Measurements from ENCODE around the gene NTM. TPM values are rescaled to one million over a fixed set of nuclear protein-coding genes. Genes with fewer than 3 reads are reported as not detected.

Gene NTM
- total RNA-seq, 1 experiment from 2014 or later: 9.9 TPM

DNA sequence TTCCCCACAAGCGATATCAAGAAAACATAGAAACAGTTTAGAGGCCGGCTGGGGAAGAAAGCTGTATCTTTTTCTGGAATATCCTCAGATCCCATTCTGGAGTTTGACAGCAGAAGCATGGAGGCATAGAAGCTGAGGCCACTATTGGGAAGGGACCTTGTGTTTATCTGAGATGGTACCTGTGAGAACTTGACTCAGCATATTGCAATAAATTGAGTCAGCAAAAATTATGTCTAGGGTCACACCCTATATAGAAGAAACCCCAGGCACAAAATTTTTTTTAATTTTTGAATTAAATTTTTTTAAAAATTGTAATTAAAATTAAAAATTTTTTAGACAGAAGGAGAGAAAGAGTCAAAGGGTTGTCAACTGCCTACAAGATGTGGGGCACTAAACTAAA, 178.7 kb downstream of the NTM start:
- no peak overlapping the region for H3K23ac ChIP-seq (ENCODE audit: insufficient read length, low read depth, low read length)
- no peaks in the 10 kb centered on the region for H3K9me3 Mint-ChIP-seq
- no peak overlapping the region for H2AFZ ChIP-seq (ENCODE audit: low read length)
- TF ChIP-seq, protein P1, sequence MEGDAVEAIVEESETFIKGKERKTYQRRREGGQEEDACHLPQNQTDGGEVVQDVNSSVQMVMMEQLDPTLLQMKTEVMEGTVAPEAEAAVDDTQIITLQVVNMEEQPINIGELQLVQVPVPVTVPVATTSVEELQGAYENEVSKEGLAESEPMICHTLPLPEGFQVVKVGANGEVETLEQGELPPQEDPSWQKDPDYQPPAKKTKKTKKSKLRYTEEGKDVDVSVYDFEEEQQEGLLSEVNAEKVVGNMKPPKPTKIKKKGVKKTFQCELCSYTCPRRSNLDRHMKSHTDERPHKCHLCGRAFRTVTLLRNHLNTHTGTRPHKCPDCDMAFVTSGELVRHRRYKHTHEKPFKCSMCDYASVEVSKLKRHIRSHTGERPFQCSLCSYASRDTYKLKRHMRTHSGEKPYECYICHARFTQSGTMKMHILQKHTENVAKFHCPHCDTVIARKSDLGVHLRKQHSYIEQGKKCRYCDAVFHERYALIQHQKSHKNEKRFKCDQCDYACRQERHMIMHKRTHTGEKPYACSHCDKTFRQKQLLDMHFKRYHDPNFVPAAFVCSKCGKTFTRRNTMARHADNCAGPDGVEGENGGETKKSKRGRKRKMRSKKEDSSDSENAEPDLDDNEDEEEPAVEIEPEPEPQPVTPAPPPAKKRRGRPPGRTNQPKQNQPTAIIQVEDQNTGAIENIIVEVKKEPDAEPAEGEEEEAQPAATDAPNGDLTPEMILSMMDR (conservative IDR thresholded peaks at IDR 0.05): no peak
- no peaks in the 10 kb centered on the region; the same call in 1 of the 2 replicates for H3K4me1 ChIP-seq (ENCODE audit: insufficient read depth, low read length)
- no peak overlapping the region for H2BK120ac ChIP-seq (ENCODE audit: low read depth, low read length, poor library complexity, severe bottlenecking)
- H2BK20ac ChIP-seq (ENCODE audit: low read depth, low read length, poor library complexity, severe bottlenecking): no peak overlapping the region
- H3K27ac ChIP-seq (ENCODE audit: insufficient read length, low read depth, low read length): no peak overlapping the region
- no peaks in the 10 kb centered on the region for H3K9me3 ChIP-seq (ENCODE audit: control insufficient read depth, low read depth, low read length)
- H4K8ac ChIP-seq (replicated peaks; ENCODE audit: insufficient read length, low read depth, low read length): no peak overlapping the region
- WGBS (ENCODE audit: extremely low coverage, insufficient read length, low lambda C conversion rate): no CpG with 5 or more reads among the region's 2 CpGs
- peaks cover 16 to 24% of the 10 kb centered on the region in 2 experiments for H3K4me1 Mint-ChIP-seq
- H3K27me3 Mint-ChIP-seq (ENCODE audit: low read depth): peaks cover 2% of the 10 kb centered on the region; the same call in 1 of the 2 replicates
- no peak overlapping the region for H3K9ac ChIP-seq (ENCODE audit: extremely low read depth, insufficient read length, low read length)
- H4K5ac ChIP-seq (ENCODE audit: insufficient read length, low read depth, low read length): no peak overlapping the region
- H3K18ac ChIP-seq (ENCODE audit: insufficient read length, low read depth, low read length): no peak overlapping the region
- no peak overlapping the region for H2AK5ac ChIP-seq (ENCODE audit: insufficient read length, low read length)
- H3K23me2 ChIP-seq (ENCODE audit: insufficient read length, low read depth, low read length, poor library complexity, severe bottlenecking): no peaks in the 10 kb centered on the region
- H2BK5ac ChIP-seq (ENCODE audit: insufficient read length, low read length): no peak overlapping the region
- H3K4ac ChIP-seq (ENCODE audit: low read depth, low read length): no peak overlapping the region
- no peak overlapping the region for H3K4me3 Mint-ChIP-seq
- H3K4me2 ChIP-seq (ENCODE audit: insufficient read depth, insufficient read length, low read length): no peak overlapping the region
- H3K27me3 ChIP-seq (ENCODE audit: insufficient read depth, low read length): no peaks in the 10 kb centered on the region
- H4K91ac ChIP-seq (ENCODE audit: insufficient read length, low read depth, low read length): no peak overlapping the region
- DNase-seq: no peak
- H2BK15ac ChIP-seq (ENCODE audit: low read depth, low read length): no peak overlapping the region
- H2BK12ac ChIP-seq (ENCODE audit: insufficient read length, low read depth, low read length): no peak overlapping the region
- H3K27ac Mint-ChIP-seq: no peak overlapping the region
- H4K20me1 ChIP-seq (ENCODE audit: control insufficient read depth, insufficient read depth, insufficient read length): no peaks in the 10 kb centered on the region
- no peak overlapping the region for H3K14ac ChIP-seq (ENCODE audit: insufficient read depth, low read length)
- no peaks in the 10 kb centered on the region for H3K79me2 ChIP-seq (ENCODE audit: insufficient read depth, low read length)
- no peak overlapping the region for H3K56ac ChIP-seq (ENCODE audit: insufficient read length, low read depth, low read length)
- H3K36me3 Mint-ChIP-seq (ENCODE audit: insufficient read depth in 1 of 3, low read depth in 3 of 3): no peaks in the 10 kb centered on the region
- no peak overlapping the region for H3T11ph ChIP-seq (ENCODE audit: low read length)
- H3K79me1 ChIP-seq (ENCODE audit: insufficient read depth, low read depth, low read length, poor library complexity, severe bottlenecking): no peaks in the 10 kb centered on the region
